Epidermal melanocyte (primary cell): Measurements from ENCODE around the gene RIBC2.
A peak's percentile ranks its signal among the peaks of the same experiment; 100 is the strongest.
"Not testable (repeated sequence)": the region's sequence is repeated elsewhere in the genome, so short reads cannot be mapped to it uniquely, and the experiment has no call there.

ENCODE experiments used
- DNase-seq: peaks from one replicate; pipeline ENCODE4 v3.0.0; 2011; ENCODE audit warnings: low spot score; ENCODE audit not compliant: insufficient read length

Gene RIBC2

DNA sequence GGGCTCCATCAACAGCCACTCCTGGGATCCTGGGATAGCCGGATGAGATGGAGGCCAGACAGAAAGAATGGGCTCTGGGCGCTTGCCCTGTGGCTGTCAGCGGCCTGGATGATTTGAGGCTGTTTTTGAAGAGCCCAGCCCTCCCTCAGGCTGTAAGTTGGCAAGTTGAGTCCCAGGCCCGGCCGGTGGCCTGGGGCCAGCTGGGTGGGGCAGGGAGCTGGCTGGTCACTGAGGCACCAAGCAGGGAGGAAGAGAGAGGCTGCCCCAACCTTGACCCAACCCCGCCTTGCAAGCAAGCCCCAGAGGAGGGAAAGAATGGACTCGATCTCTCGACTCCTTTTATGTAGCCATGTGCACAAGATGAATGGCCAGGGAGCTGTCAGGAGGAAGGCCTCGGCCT, 34.9 kb downstream of the RIBC2 start:
- no peak for DNase-seq

DNA sequence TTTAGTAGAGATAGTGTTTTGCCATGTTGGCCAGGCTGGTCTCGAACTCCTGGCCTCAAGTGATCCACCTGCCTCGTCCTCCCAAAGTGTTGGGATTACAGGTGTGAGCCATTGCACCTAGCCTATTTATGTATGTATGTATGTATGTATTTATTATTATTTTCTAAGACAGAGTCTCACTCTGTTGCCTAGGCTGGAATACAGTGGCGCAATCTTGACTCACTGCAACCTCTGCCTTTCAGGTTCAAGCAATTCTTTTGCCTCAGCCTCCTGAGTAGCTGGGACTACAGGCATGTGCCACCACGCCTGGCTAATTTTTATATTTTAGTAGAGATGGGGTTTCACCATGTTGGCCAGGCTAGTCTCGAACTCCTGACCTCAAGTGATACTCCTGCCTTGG, 35.9 kb downstream of the RIBC2 start:
- DNase-seq = not testable (repeated sequence)

- no peak for DNase-seq
Measured at GRCh38 chr22:45450101-45450785, 36.8 kb downstream of the RIBC2 start.

DNA sequence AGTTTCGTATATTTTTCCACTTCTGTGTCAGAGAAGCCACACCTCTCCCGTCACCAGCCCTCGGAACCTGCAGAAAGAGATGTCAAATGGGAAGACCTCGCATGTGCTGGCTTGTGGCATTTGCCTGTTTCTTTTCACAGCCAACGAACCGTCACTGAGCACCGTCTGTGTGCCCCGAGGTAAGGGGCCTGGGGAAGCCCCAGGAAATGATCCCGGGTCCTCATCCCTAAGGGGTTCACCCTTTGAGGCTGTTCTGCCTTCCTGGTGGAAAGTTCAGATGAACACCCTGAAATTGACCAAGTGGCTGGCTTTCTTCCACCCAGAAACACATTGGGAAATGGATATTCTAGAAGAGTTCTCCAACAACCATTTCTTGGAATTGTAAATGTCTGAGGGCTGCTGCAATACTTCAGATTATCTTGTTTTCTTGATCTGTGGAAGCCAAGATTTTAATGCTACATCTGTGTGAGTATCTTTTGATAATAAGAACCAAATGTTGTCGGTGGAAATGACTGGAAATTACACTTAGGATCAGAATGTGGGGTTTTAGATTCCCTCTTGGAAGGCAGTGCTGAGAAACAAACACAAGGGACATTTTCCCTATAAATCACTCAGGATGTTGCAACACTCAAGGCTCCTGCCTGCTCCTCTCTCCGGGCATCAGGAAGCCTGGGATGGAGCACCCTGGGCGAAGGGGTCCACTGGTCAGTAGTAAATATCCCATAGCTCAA, 37.6 kb downstream of the RIBC2 start:
- DNase-seq = no peak

- DNase-seq = no peak
Measured at GRCh38 chr22:45451972-45452371, 38.5 kb downstream of the RIBC2 start.

GRCh38 chr22:45452565-45453379, 39.3 kb downstream of the RIBC2 start:
- no peak for DNase-seq

GRCh38 chr22:45453764-45454163, 40.3 kb downstream of the RIBC2 start:
- DNase-seq = no peak

GRCh38 chr22:45454275-45454674, 40.8 kb downstream of the RIBC2 start:
- DNase-seq = no peak

DNA sequence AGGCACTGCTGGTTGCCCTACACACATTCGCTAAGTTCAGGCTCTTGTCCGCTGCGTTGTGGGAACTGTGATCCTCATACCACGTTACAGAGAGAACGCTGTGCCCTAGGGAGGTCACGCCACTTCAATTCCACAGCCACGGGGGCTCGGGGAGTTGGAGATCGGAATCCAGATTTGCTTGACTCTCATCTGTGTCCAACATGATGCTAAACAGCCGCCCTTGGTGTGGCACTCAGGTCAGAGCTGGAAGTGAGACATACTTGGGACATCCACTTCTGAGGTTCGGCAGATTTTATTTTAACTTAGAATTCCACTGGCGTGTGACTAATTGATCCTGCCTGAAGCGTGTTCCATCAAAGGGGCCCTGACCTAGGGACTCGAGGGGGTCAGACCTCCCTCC, 41.7 kb downstream of the RIBC2 start:
- DNase-seq = no peak

GRCh38 chr22:45455621-45456020, 42.1 kb downstream of the RIBC2 start:
- no peak for DNase-seq

- DNase-seq = no peak
Measured at GRCh38 chr22:45456811-45457210, 43.3 kb downstream of the RIBC2 start.

GRCh38 chr22:45458532-45458931, 45.0 kb downstream of the RIBC2 start:
- DNase-seq = no peak

- DNase-seq = no peak
Measured at GRCh38 chr22:45459235-45459634, 45.7 kb downstream of the RIBC2 start.

GRCh38 chr22:45460288-45461109, 47.0 kb downstream of the RIBC2 start:
- peak; percentile 60 for DNase-seq

DNA sequence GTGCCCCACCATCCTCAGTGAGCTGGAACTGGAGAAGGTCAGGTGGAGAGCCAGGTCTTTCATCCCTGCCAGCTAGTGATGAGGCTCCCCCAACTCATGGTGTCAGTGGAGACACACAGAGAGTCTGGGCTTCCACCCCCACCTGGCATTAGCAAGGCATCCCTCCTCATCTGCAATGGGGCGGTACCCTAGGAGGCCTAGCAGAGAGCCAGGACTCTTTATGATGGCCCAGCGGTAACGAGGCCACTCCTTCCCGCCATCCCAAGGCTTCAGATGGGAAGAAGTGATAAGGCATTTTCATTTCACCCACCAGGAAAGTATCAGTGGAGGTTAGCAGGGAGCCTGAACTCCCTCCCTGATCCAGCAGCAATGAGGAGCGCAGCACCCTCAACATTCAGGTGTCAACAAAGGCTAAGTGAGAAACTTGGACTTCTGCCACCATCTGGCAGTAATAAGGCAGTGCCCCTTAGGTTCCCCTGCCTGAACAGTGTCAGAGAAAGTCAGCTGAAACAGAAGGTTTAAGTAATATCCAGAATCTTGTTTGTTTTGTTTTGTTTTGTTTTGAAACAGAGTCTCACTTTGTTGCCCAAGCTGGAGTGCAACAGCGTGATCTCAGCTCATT, 48.7 kb downstream of the RIBC2 start:
- no peak for DNase-seq

DNA sequence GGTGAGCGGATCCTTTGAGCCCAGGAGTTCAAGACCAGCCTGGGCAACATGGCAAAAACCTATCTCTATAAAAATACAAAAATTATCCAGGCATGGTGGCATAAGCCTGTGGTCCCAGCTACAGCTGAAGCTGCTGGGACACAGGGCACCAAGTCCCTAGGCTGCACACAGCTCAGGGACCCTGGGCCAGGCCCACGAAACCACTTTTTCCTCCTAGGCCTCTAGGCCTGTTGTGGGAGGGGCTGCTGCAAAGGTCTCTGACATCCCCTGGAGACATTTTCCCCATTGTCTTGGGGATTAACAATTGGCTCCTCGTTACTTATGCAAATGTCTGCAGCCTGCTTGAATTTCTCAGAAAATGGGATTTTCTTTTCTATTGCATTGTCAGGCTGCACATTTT, 50.2 kb downstream of the RIBC2 start:
- DNase-seq = not testable (repeated sequence)

GRCh38 chr22:45465633-45466032, 52.1 kb downstream of the RIBC2 start:
- DNase-seq = no peak

GRCh38 chr22:45468872-45469271, 55.4 kb downstream of the RIBC2 start:
- no peak for DNase-seq

- DNase-seq = no peak
Measured at GRCh38 chr22:45469281-45470073, 56.0 kb downstream of the RIBC2 start.

DNA sequence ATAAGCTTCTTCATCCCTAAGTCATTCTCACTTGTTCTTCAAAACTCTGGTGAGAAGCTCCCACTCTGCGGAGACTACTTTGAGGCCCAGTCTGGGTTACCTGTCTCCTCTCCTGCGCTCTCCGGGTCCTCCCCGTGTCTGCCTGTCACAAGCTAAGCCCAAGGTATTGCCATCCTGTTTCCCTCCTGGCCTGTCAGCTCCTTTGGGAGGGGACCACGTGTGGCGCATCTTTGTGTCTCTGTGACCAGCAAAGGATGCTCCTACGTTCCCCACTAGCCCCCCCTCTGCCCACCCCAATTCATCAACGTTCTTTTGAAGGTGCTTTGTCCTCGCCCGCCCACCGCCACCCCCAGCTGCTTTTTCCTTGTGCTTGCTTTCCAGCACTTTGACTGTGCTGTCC, 57.4 kb downstream of the RIBC2 start:
- DNase-seq = no peak
